Endothelial cell (in vitro differentiated cells): ENCODE measurements around the gene MYBBP1A. TPM values are rescaled to one million over a fixed set of nuclear protein-coding genes. Genes with fewer than 3 reads are reported as not detected.

Source experiments
- DNase-seq: peaks from one replicate; pipeline ENCODE4 v3.0.0; 2021; ENCODE audit warnings: low spot score
- H3K27ac Mint-ChIP-seq: one replicate; pipeline ENCODE4 v1.8.0; 2021; ENCODE audit warnings: mixed read lengths, inconsistent platforms; ENCODE audit not compliant: unreplicated experiment
- H3K27me3 Mint-ChIP-seq: one replicate; pipeline ENCODE4 v1.8.0; 2021; ENCODE audit warnings: mild to moderate bottlenecking, moderate library complexity, mixed read lengths, inconsistent platforms; ENCODE audit not compliant: unreplicated experiment
- H3K36me3 Mint-ChIP-seq: one replicate; pipeline ENCODE4 v1.8.0; 2021; ENCODE audit warnings: mild to moderate bottlenecking, low read depth, mixed read lengths, inconsistent platforms; ENCODE audit not compliant: unreplicated experiment
- H3K4me1 Mint-ChIP-seq: one replicate; pipeline ENCODE4 v1.8.0; 2021; ENCODE audit warnings: mild to moderate bottlenecking, mixed read lengths, inconsistent platforms; ENCODE audit not compliant: unreplicated experiment
- H3K4me3 Mint-ChIP-seq: one replicate; pipeline ENCODE4 v1.8.0; 2021; ENCODE audit warnings: mild to moderate bottlenecking, mixed read lengths, inconsistent platforms; ENCODE audit not compliant: unreplicated experiment
- H3K9me3 Mint-ChIP-seq: one replicate; pipeline ENCODE4 v1.8.0; 2021; ENCODE audit warnings: mixed read lengths, inconsistent platforms; ENCODE audit not compliant: unreplicated experiment
- total RNA-seq: library from RNA; stranded (reverse); fragmentation: NEBNext Ultra II Directional; extraction: Animal tissue kit (Norgen Biotek cat#: 25700); gene quantifications from one replicate; pipeline ENCODE4 v1.2.1, GENCODE V29; 2021; ENCODE audit not compliant: unreplicated experiment
- TF ChIP-seq, protein P1 (sequence below): fragments of 200-600 bp; sonication (generic); IDR thresholded peaks from one replicate; pipeline ENCODE4 v1.5.0; 2021; ENCODE audit warnings: antibody characterized with exemption; ENCODE audit not compliant: unreplicated experiment

The MYBBP1A gene
- total RNA-seq, 1 donor from 2014 or later, result 32.4 TPM

GRCh38 chr17:4588391-4588790, 33.2 kb upstream of the MYBBP1A start:
- H3K4me1 Mint-ChIP-seq, result peaks cover 11% of the 10 kb centered on the region
- H3K36me3 Mint-ChIP-seq, result no peaks in the 10 kb centered on the region
- H3K9me3 Mint-ChIP-seq, result no peaks in the 10 kb centered on the region
- no peak overlapping the region for H3K27ac Mint-ChIP-seq
- peaks cover 23% of the 10 kb centered on the region for H3K27me3 Mint-ChIP-seq
- no peak overlapping the region for H3K4me3 Mint-ChIP-seq
- no peak for DNase-seq
- TF ChIP-seq, protein P1, sequence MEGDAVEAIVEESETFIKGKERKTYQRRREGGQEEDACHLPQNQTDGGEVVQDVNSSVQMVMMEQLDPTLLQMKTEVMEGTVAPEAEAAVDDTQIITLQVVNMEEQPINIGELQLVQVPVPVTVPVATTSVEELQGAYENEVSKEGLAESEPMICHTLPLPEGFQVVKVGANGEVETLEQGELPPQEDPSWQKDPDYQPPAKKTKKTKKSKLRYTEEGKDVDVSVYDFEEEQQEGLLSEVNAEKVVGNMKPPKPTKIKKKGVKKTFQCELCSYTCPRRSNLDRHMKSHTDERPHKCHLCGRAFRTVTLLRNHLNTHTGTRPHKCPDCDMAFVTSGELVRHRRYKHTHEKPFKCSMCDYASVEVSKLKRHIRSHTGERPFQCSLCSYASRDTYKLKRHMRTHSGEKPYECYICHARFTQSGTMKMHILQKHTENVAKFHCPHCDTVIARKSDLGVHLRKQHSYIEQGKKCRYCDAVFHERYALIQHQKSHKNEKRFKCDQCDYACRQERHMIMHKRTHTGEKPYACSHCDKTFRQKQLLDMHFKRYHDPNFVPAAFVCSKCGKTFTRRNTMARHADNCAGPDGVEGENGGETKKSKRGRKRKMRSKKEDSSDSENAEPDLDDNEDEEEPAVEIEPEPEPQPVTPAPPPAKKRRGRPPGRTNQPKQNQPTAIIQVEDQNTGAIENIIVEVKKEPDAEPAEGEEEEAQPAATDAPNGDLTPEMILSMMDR, result no peak

DNA sequence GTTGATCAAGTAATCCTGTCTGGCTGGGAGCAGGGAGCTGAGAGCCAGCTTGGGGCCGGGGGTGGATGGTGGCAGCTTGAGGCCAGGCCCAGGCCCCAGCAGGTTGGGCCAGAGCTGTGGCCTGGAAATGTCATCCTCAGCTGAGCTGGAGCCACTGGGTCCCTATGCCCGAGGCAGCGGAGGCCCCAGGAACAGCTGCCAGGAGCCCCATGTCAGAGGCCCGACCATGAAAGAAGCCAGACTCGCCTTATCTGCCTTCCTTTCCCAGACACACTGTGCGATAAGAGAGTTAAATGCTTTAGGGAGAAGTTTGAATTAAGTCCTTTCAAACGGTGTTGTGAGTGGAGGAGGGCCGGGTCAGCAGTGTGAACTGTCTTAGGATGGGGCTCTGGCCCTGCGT, 32.6 kb upstream of the MYBBP1A start:
- peaks cover 23% of the 10 kb centered on the region for H3K27me3 Mint-ChIP-seq
- no peak overlapping the region for H3K27ac Mint-ChIP-seq
- no peaks in the 10 kb centered on the region for H3K9me3 Mint-ChIP-seq
- H3K4me1 Mint-ChIP-seq, result peaks cover 11% of the 10 kb centered on the region
- DNase-seq, result no peak
- no peak overlapping the region for H3K4me3 Mint-ChIP-seq
- no peaks in the 10 kb centered on the region for H3K36me3 Mint-ChIP-seq
- TF ChIP-seq, protein P1, result no peak

DNA sequence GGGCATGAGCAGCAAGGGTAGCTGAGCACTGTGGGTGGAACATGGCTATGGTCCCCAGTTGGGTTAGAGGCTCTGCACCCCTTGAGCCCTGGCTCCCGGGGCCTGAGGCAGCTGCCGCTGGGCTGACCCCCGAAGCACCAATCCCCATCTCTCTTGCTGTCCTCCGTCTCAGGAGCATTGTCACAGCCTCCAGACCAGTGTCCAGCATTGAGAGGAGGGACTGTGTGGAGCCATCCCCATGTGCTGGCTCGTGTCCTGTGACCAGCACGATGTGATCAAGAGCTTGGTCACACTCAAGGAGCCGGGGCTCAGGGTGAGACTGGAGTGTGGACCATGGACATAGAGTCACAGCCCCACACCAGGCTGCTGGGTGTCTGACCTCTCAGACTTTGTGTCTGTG, 32.0 kb upstream of the MYBBP1A start:
- no peaks in the 10 kb centered on the region for H3K9me3 Mint-ChIP-seq
- H3K36me3 Mint-ChIP-seq, result no peaks in the 10 kb centered on the region
- no peak overlapping the region for H3K27ac Mint-ChIP-seq
- TF ChIP-seq, protein P1, result no peak
- no peak for DNase-seq
- peaks cover 26% of the 10 kb centered on the region for H3K27me3 Mint-ChIP-seq
- H3K4me1 Mint-ChIP-seq, result peaks cover 11% of the 10 kb centered on the region
- H3K4me3 Mint-ChIP-seq, result no peak overlapping the region

DNA sequence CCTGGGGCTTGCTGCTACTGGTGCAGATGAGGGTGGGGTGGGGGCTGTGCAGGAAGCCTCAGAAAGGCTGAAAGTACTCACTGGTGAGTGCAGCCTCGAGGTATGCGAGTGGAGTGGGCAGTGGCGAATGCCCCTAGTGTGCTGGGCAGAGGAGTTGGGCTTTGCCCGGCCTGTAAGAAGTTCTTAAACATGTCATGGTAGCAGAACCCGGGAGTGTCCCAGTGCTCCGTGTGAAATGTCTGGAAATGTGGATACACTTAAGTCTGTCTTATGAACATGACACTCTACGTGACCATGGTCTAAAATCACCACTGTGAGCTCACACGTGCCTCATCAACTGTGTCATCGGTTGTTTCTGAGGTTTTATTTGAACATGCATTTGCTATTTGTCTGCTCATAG, 30.9 kb upstream of the MYBBP1A start:
- Mint-ChIP-seq H3K36me3 (no peaks in the 10 kb centered on the region), H3K27me3 (peaks cover 27% of the 10 kb centered on the region), H3K4me1 (peaks cover 13% of the 10 kb centered on the region), H3K9me3 (no peaks in the 10 kb centered on the region), H3K27ac (no peak overlapping the region), H3K4me3 (no peak overlapping the region)
- TF ChIP-seq, protein P1, result no peak
- no peak for DNase-seq

DNA sequence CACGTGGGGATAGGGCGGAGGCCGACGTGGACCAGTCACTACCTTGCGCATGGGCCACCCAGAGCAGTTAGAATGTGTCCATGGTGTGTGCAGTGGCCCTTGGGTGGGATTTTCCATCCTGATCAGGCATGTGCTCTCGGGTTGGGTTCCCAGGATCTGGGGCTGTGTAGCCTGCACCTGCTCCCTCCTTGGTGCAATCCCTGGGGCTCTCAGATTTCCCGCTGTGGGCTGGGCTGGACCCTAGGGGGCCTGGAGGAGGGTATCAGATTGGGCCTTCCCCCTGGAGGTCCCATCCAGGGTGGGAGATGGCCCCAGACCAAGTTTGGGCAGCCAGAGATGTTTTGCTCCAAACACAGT, 30.4 kb upstream of the MYBBP1A start:
- Mint-ChIP-seq H3K4me1 (peaks cover 14% of the 10 kb centered on the region), H3K27ac (no peak overlapping the region), H3K36me3 (no peaks in the 10 kb centered on the region), H3K4me3 (no peak overlapping the region), H3K9me3 (no peaks in the 10 kb centered on the region), H3K27me3 (peaks cover 29% of the 10 kb centered on the region)
- DNase-seq, result no peak
- TF ChIP-seq, protein P1, result no peak
